Activated naive CD8-positive, alpha-beta T cell treated with anti-CD3 and anti-CD28 coated beads, Interleukin-2, amount 50 U/mL, for 16 hours (primary cell): ENCODE results near the gene ACSL3.
"Not testable (repeated sequence)": the region's sequence is repeated elsewhere in the genome, so short reads cannot be mapped to it uniquely, and the experiment has no call there.

Experiments used
- DNase-seq: peaks from one replicate; pipeline ENCODE4 v3.0.0-alpha.2; 2020; ENCODE audit warnings: low read depth, low spot score

The ACSL3 gene

GRCh38 chr2:222860740-222861410 lies at the start of gene ACSL3:
Gene ACSL3, plus strand, starts transcription at chr2:222861036. Its CDS starts 47,737 bp downstream, at chr2:222908773.
- DNase-seq, result peak; percentile 82

GRCh38 chr2:222811828-222812227 lies 49.0 kb upstream of the ACSL3 start:
- no peak for DNase-seq

GRCh38 chr2:222813177-222813843 lies 47.5 kb upstream of the ACSL3 start:
- DNase-seq, result no peak

GRCh38 chr2:222819722-222820333 lies 41.0 kb upstream of the ACSL3 start:
- DNase-seq, result no peak

- no peak for DNase-seq
These were observed 37.5 kb upstream of the ACSL3 start for GRCh38 chr2:222823183-222823930.

- DNase-seq, result no peak
These were observed 35.8 kb upstream of the ACSL3 start for GRCh38 chr2:222825031-222825430.

- no peak for DNase-seq
These were observed 33.4 kb upstream of the ACSL3 start for GRCh38 chr2:222827417-222827816.

- no peak for DNase-seq
These were observed 32.3 kb upstream of the ACSL3 start for GRCh38 chr2:222828572-222828971.

- no peak for DNase-seq
These were observed 30.7 kb upstream of the ACSL3 start for GRCh38 chr2:222830164-222830563.

- DNase-seq, result no peak
These were observed 27.4 kb upstream of the ACSL3 start for GRCh38 chr2:222833410-222833809.

GRCh38 chr2:222835143-222835822 lies 25.6 kb upstream of the ACSL3 start:
- no peak for DNase-seq

GRCh38 chr2:222835823-222836151 lies 25.0 kb upstream of the ACSL3 start:
- no peak for DNase-seq

- no peak for DNase-seq
These were observed 23.2 kb upstream of the ACSL3 start for GRCh38 chr2:222837643-222838056.

GRCh38 chr2:222840060-222840802 lies 20.6 kb upstream of the ACSL3 start:
- DNase-seq, result no peak

GRCh38 chr2:222842491-222843174 lies 18.2 kb upstream of the ACSL3 start:
- no peak for DNase-seq

GRCh38 chr2:222844323-222844722 lies 16.5 kb upstream of the ACSL3 start:
- no peak for DNase-seq

- DNase-seq, result not testable (repeated sequence)
These were observed 15.5 kb upstream of the ACSL3 start for GRCh38 chr2:222845314-222845713.

GRCh38 chr2:222846003-222846402 lies 14.8 kb upstream of the ACSL3 start:
- no peak for DNase-seq

- DNase-seq, result not testable (repeated sequence)
These were observed 12.8 kb upstream of the ACSL3 start for GRCh38 chr2:222848031-222848430.

GRCh38 chr2:222848862-222849261 lies 12.0 kb upstream of the ACSL3 start:
- no peak for DNase-seq
